ENCODE data around the gene COL23A1. TPM values are rescaled to one million over a fixed set of nuclear protein-coding genes. Genes with fewer than 3 reads are reported as not detected.

COL23A1 gene
- polyA plus RNA-seq, 1 donor (not counting 4 experiments of a cell fraction or from before 2014, with no cell fraction given): not detected

DNA sequence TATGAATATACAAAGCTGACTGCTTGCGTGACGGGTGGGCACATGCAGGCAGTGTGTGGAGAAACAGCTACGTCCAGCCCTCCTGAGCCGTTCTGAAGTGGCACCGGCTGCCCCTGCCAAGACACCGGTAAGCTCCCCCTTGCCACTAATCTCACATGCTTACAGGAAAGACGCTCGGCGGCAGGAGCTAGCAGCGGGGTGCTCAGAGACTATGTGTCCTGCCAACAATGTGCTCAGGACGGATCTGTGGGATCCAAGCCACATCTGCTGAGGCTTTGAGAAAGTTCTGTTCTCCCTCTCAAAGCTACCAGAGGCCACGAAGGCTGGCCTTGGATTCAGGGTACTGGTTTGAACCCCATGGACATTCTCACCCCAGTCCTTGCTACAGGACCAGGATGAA is 200.4 kb downstream of the COL23A1 start:
- DNase-seq (ENCODE audit: low read depth, low spot score): no peak
- Histone ChIP-seq H3K4me2 (ENCODE audit: control insufficient read depth, extremely low read depth, insufficient read depth, low read depth, low read length) (no peak overlapping the region), H3K27ac (ENCODE audit: control insufficient read depth, insufficient read depth, low read length) (no peak overlapping the region), H2AFZ (ENCODE audit: control insufficient read depth, low read length) (no peak overlapping the region), H3K79me2 (ENCODE audit: control insufficient read depth, insufficient read depth, low read length) (no peaks in the 10 kb centered on the region), H3K36me3 (ENCODE audit: control insufficient read depth in 2 of 2, extremely low read depth in 1 of 2, insufficient read depth in 2 of 2, low read length in 2 of 2) (no peaks in the 10 kb centered on the region), H3K9ac (ENCODE audit: control insufficient read depth, extremely low read depth, insufficient read depth, low read length) (no peak overlapping the region), H3K27me3 (ENCODE audit: control insufficient read depth, extremely low read depth, insufficient read depth, low read length) (no peaks in the 10 kb centered on the region), H4K20me1 (ENCODE audit: control insufficient read depth, extremely low read depth, insufficient read depth, low read length) (no peaks in the 10 kb centered on the region), H3K4me3 (ENCODE audit: control insufficient read depth in 2 of 3, extremely low read depth in 1 of 3, insufficient read depth in 2 of 3, low read depth in 1 of 3, low read length in 3 of 3) (no peak overlapping the region), H3K9me3 (ENCODE audit: control insufficient read depth, low read depth, low read length) (no peaks in the 10 kb centered on the region), H3K4me1 (ENCODE audit: control insufficient read depth, extremely low read depth, insufficient read depth, low read length) (no peaks in the 10 kb centered on the region), H3K9me1 (ENCODE audit: control insufficient read depth, extremely low read depth, insufficient read depth, low read length) (no peaks in the 10 kb centered on the region)
- dilution Hi-C loops (cut with MboI; ENCODE audit: extremely low pct_ligation_motif_present, low sequenced_read_pairs): no loop called here
- FAIRE-seq: no peak
- no peak for TF ChIP-seq EZH2 (IDR thresholded peaks at IDR 0.05; ENCODE audit: low read length)
- TF ChIP-seq, protein P1, sequence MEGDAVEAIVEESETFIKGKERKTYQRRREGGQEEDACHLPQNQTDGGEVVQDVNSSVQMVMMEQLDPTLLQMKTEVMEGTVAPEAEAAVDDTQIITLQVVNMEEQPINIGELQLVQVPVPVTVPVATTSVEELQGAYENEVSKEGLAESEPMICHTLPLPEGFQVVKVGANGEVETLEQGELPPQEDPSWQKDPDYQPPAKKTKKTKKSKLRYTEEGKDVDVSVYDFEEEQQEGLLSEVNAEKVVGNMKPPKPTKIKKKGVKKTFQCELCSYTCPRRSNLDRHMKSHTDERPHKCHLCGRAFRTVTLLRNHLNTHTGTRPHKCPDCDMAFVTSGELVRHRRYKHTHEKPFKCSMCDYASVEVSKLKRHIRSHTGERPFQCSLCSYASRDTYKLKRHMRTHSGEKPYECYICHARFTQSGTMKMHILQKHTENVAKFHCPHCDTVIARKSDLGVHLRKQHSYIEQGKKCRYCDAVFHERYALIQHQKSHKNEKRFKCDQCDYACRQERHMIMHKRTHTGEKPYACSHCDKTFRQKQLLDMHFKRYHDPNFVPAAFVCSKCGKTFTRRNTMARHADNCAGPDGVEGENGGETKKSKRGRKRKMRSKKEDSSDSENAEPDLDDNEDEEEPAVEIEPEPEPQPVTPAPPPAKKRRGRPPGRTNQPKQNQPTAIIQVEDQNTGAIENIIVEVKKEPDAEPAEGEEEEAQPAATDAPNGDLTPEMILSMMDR (optimal IDR thresholded peaks at IDR 0.05 in 1 of 3, IDR thresholded peaks at IDR 0.05 in 1 of 3, conservative IDR thresholded peaks at IDR 0.05 in 1 of 3; ENCODE audit: extremely low read depth in 1 of 3, insufficient read depth in 2 of 3, low read length in 3 of 3): no peak

DNA sequence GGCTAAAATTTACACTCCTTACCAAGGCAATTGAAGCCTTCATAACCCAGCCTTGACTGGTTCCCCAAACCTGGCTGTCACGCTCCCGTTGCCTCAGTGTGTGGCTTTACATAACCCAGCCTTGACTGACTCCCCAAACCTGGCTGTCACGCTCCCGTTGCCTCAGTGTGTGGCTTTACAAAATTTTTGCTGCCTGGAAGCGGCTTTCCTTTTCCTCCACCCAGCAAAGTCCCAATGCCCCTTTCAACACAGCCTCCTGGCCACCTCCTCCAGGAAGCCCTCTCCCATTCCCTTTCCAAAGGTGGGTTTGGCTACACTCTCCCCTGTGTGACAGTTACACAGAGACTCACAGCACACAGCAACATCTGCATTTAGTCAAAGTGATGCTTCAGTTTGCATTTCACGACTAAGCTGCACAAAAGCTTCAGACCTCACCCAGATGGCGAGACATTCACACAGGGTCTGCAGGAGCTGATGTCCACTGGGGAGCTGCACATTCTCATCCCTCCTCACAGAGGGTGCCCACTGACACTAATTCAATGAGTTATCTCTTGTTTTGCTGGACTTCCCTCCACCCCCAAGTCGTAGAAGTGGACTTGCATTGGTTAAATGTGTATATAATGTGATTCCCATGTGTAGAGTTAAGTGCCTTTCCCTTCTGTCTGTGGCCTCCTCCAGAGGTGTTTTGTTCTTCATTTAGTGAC is 201.0 kb downstream of the COL23A1 start:
- Histone ChIP-seq H3K9me1 (ENCODE audit: control insufficient read depth, extremely low read depth, insufficient read depth, low read length) (no peaks in the 10 kb centered on the region), H3K27ac (ENCODE audit: control insufficient read depth, insufficient read depth, low read length) (no peak overlapping the region), H3K79me2 (ENCODE audit: control insufficient read depth, insufficient read depth, low read length) (no peaks in the 10 kb centered on the region), H3K9me3 (ENCODE audit: control insufficient read depth, low read depth, low read length) (no peaks in the 10 kb centered on the region), H4K20me1 (ENCODE audit: control insufficient read depth, extremely low read depth, insufficient read depth, low read length) (no peaks in the 10 kb centered on the region), H3K4me1 (ENCODE audit: control insufficient read depth, extremely low read depth, insufficient read depth, low read length) (no peaks in the 10 kb centered on the region), H3K4me2 (ENCODE audit: control insufficient read depth, extremely low read depth, insufficient read depth, low read depth, low read length) (no peak overlapping the region), H3K4me3 (ENCODE audit: control insufficient read depth in 2 of 3, extremely low read depth in 1 of 3, insufficient read depth in 2 of 3, low read depth in 1 of 3, low read length in 3 of 3) (no peak overlapping the region), H2AFZ (ENCODE audit: control insufficient read depth, low read length) (no peak overlapping the region), H3K27me3 (ENCODE audit: control insufficient read depth, extremely low read depth, insufficient read depth, low read length) (no peaks in the 10 kb centered on the region), H3K9ac (ENCODE audit: control insufficient read depth, extremely low read depth, insufficient read depth, low read length) (no peak overlapping the region), H3K36me3 (ENCODE audit: control insufficient read depth in 2 of 2, extremely low read depth in 1 of 2, insufficient read depth in 2 of 2, low read length in 2 of 2) (no peaks in the 10 kb centered on the region)
- no peak for TF ChIP-seq EZH2 (IDR thresholded peaks at IDR 0.05; ENCODE audit: low read length)
- TF ChIP-seq, protein P1 (optimal IDR thresholded peaks at IDR 0.05 in 1 of 3, IDR thresholded peaks at IDR 0.05 in 1 of 3, conservative IDR thresholded peaks at IDR 0.05 in 1 of 3; ENCODE audit: extremely low read depth in 1 of 3, insufficient read depth in 2 of 3, low read length in 3 of 3): no peak
- no peak for DNase-seq (ENCODE audit: low read depth, low spot score)
- dilution Hi-C loops (cut with MboI; ENCODE audit: extremely low pct_ligation_motif_present, low sequenced_read_pairs): no loop called here
- FAIRE-seq: no peak
